OCI-LY3 (cell line): ENCODE data around the gene TOP3A.

ENCODE experiments used
- EZH2phosphoT487 ChIP-seq: fragments of 200-600 bp; shearing (Covaris generic); IDR thresholded peaks from 2 replicates; pipeline ENCODE4 v1.6.1; 2018; ENCODE audit warnings: antibody characterized with exemption, mixed run types, low read depth
- TF ChIP-seq, protein P1 (sequence below): fragments of 200-600, 300-600 bp; sonication (generic); IDR thresholded peaks from 2 replicates; pipeline ENCODE4 v1.5.1; 2014; ENCODE audit warnings: antibody characterized with exemption, low read length, low read depth

DNA sequence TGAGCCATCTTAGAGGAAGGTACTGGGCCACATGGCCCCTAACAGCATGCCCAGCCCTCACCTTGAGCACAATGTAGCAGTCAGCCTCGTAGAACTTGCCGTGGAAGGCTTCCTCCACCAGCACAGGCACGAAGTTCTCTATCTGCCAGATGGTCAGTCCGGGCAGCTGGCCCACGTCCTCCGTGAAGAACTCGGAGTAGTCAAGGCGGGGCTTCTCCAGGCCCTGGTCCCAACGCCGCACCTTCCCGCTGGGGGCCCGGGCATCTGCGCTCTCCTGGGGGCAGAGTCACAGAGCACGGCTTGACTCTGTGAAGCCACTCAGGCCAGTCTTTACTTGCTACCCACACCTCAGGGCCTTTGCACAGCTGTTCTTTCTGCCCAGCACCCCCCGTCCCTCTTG, 63.6 kb downstream of the TOP3A start:
- no peak for TF ChIP-seq EZH2phosphoT487
- TF ChIP-seq, protein P1, sequence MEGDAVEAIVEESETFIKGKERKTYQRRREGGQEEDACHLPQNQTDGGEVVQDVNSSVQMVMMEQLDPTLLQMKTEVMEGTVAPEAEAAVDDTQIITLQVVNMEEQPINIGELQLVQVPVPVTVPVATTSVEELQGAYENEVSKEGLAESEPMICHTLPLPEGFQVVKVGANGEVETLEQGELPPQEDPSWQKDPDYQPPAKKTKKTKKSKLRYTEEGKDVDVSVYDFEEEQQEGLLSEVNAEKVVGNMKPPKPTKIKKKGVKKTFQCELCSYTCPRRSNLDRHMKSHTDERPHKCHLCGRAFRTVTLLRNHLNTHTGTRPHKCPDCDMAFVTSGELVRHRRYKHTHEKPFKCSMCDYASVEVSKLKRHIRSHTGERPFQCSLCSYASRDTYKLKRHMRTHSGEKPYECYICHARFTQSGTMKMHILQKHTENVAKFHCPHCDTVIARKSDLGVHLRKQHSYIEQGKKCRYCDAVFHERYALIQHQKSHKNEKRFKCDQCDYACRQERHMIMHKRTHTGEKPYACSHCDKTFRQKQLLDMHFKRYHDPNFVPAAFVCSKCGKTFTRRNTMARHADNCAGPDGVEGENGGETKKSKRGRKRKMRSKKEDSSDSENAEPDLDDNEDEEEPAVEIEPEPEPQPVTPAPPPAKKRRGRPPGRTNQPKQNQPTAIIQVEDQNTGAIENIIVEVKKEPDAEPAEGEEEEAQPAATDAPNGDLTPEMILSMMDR: no peak
